ENCODE data around the gene TRPV6. TPM values are rescaled to one million over a fixed set of nuclear protein-coding genes. Genes with fewer than 3 reads are reported as not detected.

The TRPV6 gene
- total RNA-seq, 1 experiment from 2014 or later = 4.0 TPM

DNA sequence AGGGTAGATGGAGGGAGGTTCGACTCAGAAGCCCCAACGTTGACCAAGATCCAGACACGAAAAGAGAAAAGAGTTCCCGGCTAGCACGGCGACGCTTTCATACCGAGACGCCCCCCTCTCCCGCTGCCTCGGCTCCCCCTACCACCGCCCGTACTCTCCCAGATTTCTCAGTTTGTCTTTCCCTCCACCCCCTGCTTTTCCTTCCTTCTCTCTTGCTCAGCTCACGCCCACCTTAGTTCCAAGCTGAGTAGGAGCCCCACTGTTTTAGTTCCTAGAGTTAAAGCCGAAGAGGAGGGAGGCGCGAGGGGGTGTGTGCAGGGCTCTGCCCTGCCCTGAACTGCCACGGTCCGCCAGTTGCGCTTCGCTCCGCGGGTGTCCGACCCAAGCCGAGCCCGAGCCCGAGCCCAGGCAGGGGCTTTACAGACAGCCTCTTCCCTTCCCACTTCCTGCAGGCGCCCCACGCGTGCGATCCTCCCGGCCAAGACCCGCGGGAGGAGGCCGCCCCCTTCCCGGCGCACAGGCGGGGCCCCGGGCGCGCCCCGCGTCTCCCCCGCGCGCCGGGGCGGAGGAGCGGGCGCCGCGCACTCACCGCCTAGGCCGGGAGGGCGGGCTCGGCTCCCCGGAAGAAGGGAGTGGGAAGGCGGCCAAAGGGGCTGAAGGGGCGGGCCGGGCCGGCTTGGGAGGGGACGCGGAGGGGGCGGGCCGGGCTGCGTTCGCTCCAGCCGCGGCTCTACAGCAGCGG lies 31.0 kb downstream of the TRPV6 start, which contains the start of gene EPHB6:
Gene EPHB6 (plus strand): TSS at position 705 of the 742 bp plus-strand sequence. CDS start 8,152 bp downstream, outside the sequence.
- Mint-ChIP-seq H3K27me3 (ENCODE audit: insufficient read depth, unreplicated experiment) (peaks cover 11% of the 10 kb centered on the region), H3K27ac (ENCODE audit: unreplicated experiment) (peak within 1 kb of the TSS; percentile 47), H3K4me3 (ENCODE audit: unreplicated experiment) (peak within 1 kb of the TSS; percentile 91), H3K4me1 (ENCODE audit: low read depth, unreplicated experiment) (peaks cover 7% of the 10 kb centered on the region), H3K36me3 (ENCODE audit: insufficient read depth, unreplicated experiment) (no peaks in the 10 kb centered on the region), H3K9me3 (ENCODE audit: unreplicated experiment) (no peaks in the 10 kb centered on the region)
- ChIA-PET CTCF (interaction anchor here (0.6 to 1.9 kb wide), 11 partner anchors 9 to 367 kb away, joined by 3 to 7 read pairs (median 3); no protein-coding TSS in a partner anchor), POLR2A (no interaction called here)
- DNase-seq = peak; percentile 71 to 79
- Histone ChIP-seq H3K9me3 (no peaks in the 10 kb centered on the region), H3K27me3 (replicated peaks; ENCODE audit: control insufficient read depth, insufficient read depth, low read length) (no peaks in the 10 kb centered on the region; the same call in none of the 2 replicates), H3K4me1 (peaks cover 6% of the 10 kb centered on the region; the same call in 1 of the 2 replicates), H3K4me3 (ENCODE audit: low read depth, low read length) (peak within 1 kb of the TSS; percentile 76), H3K36me3 (ENCODE audit: control insufficient read depth, insufficient read depth, low read length) (no peaks in the 10 kb centered on the region)
- intact Hi-C loops (cut with micrococcal nuclease; ENCODE audit: unreplicated experiment) = loop anchor here (1.0 to 2.0 kb wide), 6 partner anchors 12 to 361 kb away; no protein-coding TSS in a partner anchor
- no peak for TF ChIP-seq CTCF (IDR thresholded peaks at IDR 0.05; ENCODE audit: insufficient read depth in 1 of 2, low read depth in 1 of 2, low read length in 1 of 2, severe bottlenecking in 1 of 2, unreplicated experiment in 1 of 2)
- no TSS peak for BruUV-seq (replicated peaks)

- Mint-ChIP-seq H3K27me3 (ENCODE audit: insufficient read depth, unreplicated experiment) (peaks cover 14% of the 10 kb centered on the region), H3K36me3 (ENCODE audit: insufficient read depth, unreplicated experiment) (no peaks in the 10 kb centered on the region), H3K27ac (ENCODE audit: unreplicated experiment) (peak overlapping the region; percentile 47), H3K9me3 (ENCODE audit: unreplicated experiment) (no peaks in the 10 kb centered on the region), H3K4me3 (ENCODE audit: unreplicated experiment) (peak overlapping the region; percentile 91), H3K4me1 (ENCODE audit: low read depth, unreplicated experiment) (peaks cover 7% of the 10 kb centered on the region)
- peak; percentile 64 to 75 for DNase-seq
- H3K4me1 ChIP-seq = peaks cover 6% of the 10 kb centered on the region; the same call in 1 of the 2 replicates
- H3K27me3 ChIP-seq (replicated peaks; ENCODE audit: control insufficient read depth, insufficient read depth, low read length) = no peaks in the 10 kb centered on the region; the same call in none of the 2 replicates
- H3K36me3 ChIP-seq (ENCODE audit: control insufficient read depth, insufficient read depth, low read length) = no peaks in the 10 kb centered on the region
- no TSS peak for BruUV-seq (replicated peaks)
- peak; percentile 83 to 85 for TF ChIP-seq CTCF (IDR thresholded peaks at IDR 0.05; ENCODE audit: insufficient read depth in 1 of 2, low read depth in 1 of 2, low read length in 1 of 2, severe bottlenecking in 1 of 2, unreplicated experiment in 1 of 2)
- H3K4me3 ChIP-seq (ENCODE audit: low read depth, low read length) = peak overlapping the region; percentile 76
- intact Hi-C loops (cut with micrococcal nuclease; ENCODE audit: unreplicated experiment) = loop anchor here (1.0 to 2.0 kb wide), 6 partner anchors 12 to 361 kb away; no protein-coding TSS in a partner anchor
- ChIA-PET CTCF (interaction anchor here (0.6 to 1.9 kb wide), 10 partner anchors 12 to 367 kb away, joined by 3 to 6 read pairs (median 3); no protein-coding TSS in a partner anchor), POLR2A (no interaction called here)
- H3K9me3 ChIP-seq = no peaks in the 10 kb centered on the region
These were observed 31.7 kb downstream of the TRPV6 start for GRCh38 chr7:142853739-142854371.

GRCh38 chr7:142851919-142852318 lies 33.6 kb downstream of the TRPV6 start:
- H3K4me3 ChIP-seq (ENCODE audit: low read depth, low read length) = no peak overlapping the region
- intact Hi-C loops (cut with micrococcal nuclease; ENCODE audit: unreplicated experiment) = no loop called here
- no peaks in the 10 kb centered on the region; the same call in none of the 2 replicates for H3K27me3 ChIP-seq (replicated peaks; ENCODE audit: control insufficient read depth, insufficient read depth, low read length)
- Mint-ChIP-seq H3K4me3 (ENCODE audit: unreplicated experiment) (no peak overlapping the region), H3K27me3 (ENCODE audit: insufficient read depth, unreplicated experiment) (peaks cover 17% of the 10 kb centered on the region), H3K27ac (ENCODE audit: unreplicated experiment) (no peak overlapping the region), H3K4me1 (ENCODE audit: low read depth, unreplicated experiment) (peaks cover 7% of the 10 kb centered on the region), H3K36me3 (ENCODE audit: insufficient read depth, unreplicated experiment) (no peaks in the 10 kb centered on the region), H3K9me3 (ENCODE audit: unreplicated experiment) (no peaks in the 10 kb centered on the region)
- no TSS peak for BruUV-seq (replicated peaks)
- H3K9me3 ChIP-seq = no peaks in the 10 kb centered on the region
- ChIA-PET CTCF (interaction anchor here (0.7 to 0.8 kb wide), 2 partner anchors 21 to 363 kb away, joined by 3 to 4 read pairs; no protein-coding TSS in a partner anchor), POLR2A (no interaction called here)
- no peaks in the 10 kb centered on the region for H3K36me3 ChIP-seq (ENCODE audit: control insufficient read depth, insufficient read depth, low read length)
- TF ChIP-seq CTCF (IDR thresholded peaks at IDR 0.05; ENCODE audit: insufficient read depth in 1 of 2, low read depth in 1 of 2, low read length in 1 of 2, severe bottlenecking in 1 of 2, unreplicated experiment in 1 of 2) = no peak
- DNase-seq = no peak
- H3K4me1 ChIP-seq = peaks cover 6% of the 10 kb centered on the region; the same call in 1 of the 2 replicates

All from Caco-2 (cell line).